ENCODE results near the gene SNRPD3. TPM values are rescaled to one million over a fixed set of nuclear protein-coding genes. Genes with fewer than 3 reads are reported as not detected.

Gene SNRPD3
- total and polyA plus RNA-seq, 8 donors: 62.7 to 187 (median 172) TPM

DNA sequence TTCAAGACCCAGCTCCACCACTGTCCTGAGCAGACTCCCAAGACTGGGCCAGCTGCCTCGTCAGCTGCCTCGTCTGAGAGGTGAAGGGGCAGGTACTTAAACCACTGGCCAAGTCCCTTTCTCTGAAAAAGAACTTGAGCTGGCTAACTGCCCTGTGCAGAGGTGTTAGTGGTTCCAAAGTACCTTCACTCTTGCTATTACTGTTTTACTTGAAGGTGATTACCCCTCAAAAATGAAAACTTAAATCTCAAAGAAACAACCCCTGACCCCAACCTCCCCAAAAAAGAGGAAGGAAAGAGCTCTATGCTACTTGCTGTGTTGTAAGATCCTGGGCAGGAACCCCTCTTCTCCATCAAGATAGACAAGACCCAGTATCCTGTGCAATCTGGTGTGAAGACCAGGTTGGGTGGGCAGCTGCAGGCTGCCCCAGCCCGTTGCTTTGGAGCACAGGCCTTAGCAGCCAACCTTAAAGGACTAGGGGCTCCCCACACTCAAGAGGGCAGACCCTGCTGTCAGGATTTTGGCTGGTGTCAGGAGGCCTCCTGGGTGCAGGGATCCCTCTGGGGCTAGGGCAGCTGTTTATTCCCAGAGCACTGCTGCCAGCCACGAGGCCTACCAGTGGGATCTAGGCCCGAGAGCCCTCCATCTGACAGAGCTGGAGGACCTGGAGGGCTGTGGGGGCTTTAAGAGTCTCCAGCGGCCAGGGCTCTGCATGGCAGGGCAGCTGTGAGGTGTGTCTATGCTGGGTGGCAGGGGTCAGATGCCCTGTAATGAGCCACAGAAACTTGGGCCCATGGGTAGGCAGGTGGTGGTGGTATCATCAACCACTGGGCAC lies 13.9 kb upstream of the SNRPD3 start:
- Histone ChIP-seq H3K4me1 (peaks cover 12 to 41% of the 10 kb centered on the region in 2 donors), H3K9me3 (no peaks in the 10 kb centered on the region), H3K27ac (peak overlapping the region in 1 of 2 donors; percentile 69), H3K27me3 (no peaks in the 10 kb centered on the region), H3K4me3 (no peak overlapping the region), H3K36me3 (peaks cover 0 to 86% of the 10 kb centered on the region in 2 donors)
- intact Hi-C loops (cut with DNase I): no loop called here
- DNase-seq: no peak
- peak; percentile 31 for ATAC-seq
- TF ChIP-seq, protein P1, sequence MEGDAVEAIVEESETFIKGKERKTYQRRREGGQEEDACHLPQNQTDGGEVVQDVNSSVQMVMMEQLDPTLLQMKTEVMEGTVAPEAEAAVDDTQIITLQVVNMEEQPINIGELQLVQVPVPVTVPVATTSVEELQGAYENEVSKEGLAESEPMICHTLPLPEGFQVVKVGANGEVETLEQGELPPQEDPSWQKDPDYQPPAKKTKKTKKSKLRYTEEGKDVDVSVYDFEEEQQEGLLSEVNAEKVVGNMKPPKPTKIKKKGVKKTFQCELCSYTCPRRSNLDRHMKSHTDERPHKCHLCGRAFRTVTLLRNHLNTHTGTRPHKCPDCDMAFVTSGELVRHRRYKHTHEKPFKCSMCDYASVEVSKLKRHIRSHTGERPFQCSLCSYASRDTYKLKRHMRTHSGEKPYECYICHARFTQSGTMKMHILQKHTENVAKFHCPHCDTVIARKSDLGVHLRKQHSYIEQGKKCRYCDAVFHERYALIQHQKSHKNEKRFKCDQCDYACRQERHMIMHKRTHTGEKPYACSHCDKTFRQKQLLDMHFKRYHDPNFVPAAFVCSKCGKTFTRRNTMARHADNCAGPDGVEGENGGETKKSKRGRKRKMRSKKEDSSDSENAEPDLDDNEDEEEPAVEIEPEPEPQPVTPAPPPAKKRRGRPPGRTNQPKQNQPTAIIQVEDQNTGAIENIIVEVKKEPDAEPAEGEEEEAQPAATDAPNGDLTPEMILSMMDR (IDR thresholded peaks at IDR 0.05): no peak

DNA sequence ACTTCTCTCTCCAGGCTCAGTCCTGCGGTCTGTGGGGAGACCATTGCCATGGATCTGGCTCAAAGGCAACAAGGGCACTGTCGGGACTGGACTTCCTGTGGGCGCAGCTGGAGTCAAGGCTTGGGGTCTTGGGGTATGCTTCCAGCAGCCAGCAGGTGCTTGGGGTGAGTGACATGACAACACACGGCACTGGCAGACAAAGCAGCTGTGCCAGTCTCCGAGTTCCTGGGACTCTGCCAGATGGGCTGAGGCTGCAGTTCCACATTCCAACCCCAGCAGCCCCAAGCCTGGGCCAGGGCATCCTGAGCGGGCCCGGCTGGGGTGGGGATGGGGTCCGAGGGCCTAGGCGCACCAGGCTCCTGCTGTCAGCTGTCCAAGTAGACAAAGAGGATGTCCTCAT lies 13.2 kb upstream of the SNRPD3 start:
- peak in 2 of 4 donors; percentile 73 to 85 for DNase-seq
- ATAC-seq: peak; percentile 83
- Histone ChIP-seq H3K27me3 (no peaks in the 10 kb centered on the region), H3K9me3 (no peaks in the 10 kb centered on the region), H3K4me1 (peaks cover 12 to 41% of the 10 kb centered on the region in 2 donors), H3K27ac (peak overlapping the region in 1 of 2 donors; percentile 69), H3K4me3 (no peak overlapping the region), H3K36me3 (peaks cover 0 to 93% of the 10 kb centered on the region in 2 donors)
- intact Hi-C loops (cut with DNase I): no loop called here
- TF ChIP-seq, protein P1 (IDR thresholded peaks at IDR 0.05): no peak

DNA sequence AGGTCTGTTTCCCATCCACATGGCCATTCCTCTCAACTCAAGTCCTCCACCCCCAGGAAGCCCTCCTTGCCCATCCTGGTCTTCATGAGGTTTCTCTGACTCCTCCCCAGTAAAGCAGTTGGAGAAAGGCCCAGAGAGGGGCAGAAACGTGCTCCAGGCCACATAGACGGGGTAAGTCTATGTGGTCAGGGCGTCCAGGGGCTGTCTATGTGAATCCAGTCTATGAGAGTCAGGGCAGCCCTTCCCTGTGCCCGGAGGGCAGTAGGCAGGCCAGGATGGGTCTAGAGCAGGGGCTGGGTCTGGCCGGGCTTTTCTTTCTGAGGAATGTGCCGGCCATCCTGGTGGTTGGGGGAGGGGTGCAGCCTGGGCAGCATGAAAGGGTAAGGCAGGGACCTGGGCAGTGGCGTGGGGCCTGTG lies 12.6 kb upstream of the SNRPD3 start:
- Histone ChIP-seq H3K4me1 (peaks cover 12 to 41% of the 10 kb centered on the region in 2 donors), H3K4me3 (no peak overlapping the region), H3K36me3 (peaks cover 0 to 99% of the 10 kb centered on the region in 2 donors), H3K27ac (peak overlapping the region in 1 of 2 donors; percentile 31), H3K9me3 (no peaks in the 10 kb centered on the region), H3K27me3 (no peaks in the 10 kb centered on the region)
- TF ChIP-seq, protein P1 (IDR thresholded peaks at IDR 0.05): no peak
- DNase-seq (no peak), ATAC-seq (peak; percentile 7)
- intact Hi-C loops (cut with DNase I): no loop called here

DNA sequence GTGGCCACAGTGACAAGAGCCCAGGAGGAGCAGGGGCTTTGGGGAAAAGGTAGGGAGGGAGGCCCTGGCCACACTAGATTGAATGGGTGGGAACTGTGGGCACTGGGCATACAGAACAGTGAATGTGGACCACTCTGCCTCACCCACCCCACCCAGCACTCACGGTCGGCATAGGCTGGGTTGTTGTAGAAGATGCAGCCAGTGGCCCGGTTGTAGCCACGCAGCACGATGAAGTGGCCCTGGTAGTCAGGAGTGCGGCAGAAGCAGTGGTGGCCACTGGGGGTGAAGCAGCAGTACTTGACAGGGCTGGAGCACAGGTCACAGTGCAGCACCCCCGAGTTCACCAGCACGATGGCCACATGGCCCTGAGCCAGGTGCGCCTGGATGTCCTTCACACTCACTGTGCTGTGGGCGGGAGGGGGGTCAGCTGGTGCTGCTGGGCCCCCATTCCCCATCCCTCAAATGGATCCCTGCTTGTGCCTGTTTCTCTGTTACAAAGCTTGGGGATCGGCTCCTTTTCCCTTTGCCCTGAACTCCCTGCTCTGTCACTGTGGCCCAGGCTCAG lies 12.0 kb upstream of the SNRPD3 start:
- TF ChIP-seq, protein P1 (IDR thresholded peaks at IDR 0.05): no peak
- Histone ChIP-seq H3K9me3 (no peaks in the 10 kb centered on the region), H3K4me3 (no peak overlapping the region), H3K27me3 (no peaks in the 10 kb centered on the region), H3K27ac (peak overlapping the region in 1 of 2 donors; percentile 31), H3K36me3 (peaks cover 0 to 99% of the 10 kb centered on the region in 2 donors), H3K4me1 (peaks cover 12 to 41% of the 10 kb centered on the region in 2 donors)
- ATAC-seq: no peak
- DNase-seq: no peak
- intact Hi-C loops (cut with DNase I): no loop called here

DNA sequence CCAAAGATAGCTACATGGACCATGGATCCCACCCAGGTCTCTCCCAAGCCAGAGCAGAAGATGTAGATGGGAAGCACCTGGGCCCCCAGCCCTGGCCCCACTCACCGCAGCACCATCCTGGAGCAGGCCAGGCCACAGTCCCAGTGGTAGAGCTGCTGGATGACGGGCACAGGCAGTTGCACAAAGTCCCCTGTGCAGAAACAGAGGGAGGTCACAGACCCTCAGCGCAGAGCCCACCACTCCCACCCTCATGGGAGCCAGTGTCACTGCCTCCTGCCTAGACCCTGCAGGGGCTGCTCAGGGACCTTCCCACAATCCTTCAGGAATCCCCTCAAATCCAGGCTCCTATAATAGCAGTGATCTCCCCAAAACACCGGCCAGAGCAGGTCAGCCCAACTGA lies 7.0 kb upstream of the SNRPD3 start:
- Histone ChIP-seq H3K36me3 (peaks cover 0 to 56% of the 10 kb centered on the region in 2 donors), H3K4me1 (peaks cover 18 to 52% of the 10 kb centered on the region in 2 donors), H3K27ac (no peak overlapping the region), H3K4me3 (no peak overlapping the region), H3K9me3 (no peaks in the 10 kb centered on the region), H3K27me3 (no peaks in the 10 kb centered on the region)
- ATAC-seq (no peak), DNase-seq (no peak)
- intact Hi-C loops (cut with DNase I): no loop called here
- TF ChIP-seq, protein P1 (IDR thresholded peaks at IDR 0.05): no peak
